CD14-positive monocyte (primary cell): Measurements from ENCODE around the gene DNAH10. TPM values are rescaled to one million over a fixed set of nuclear protein-coding genes. Genes with fewer than 3 reads are reported as not detected.

Experiments
- DNase-seq, 3 donors: peaks; one replicate each; pipeline ENCODE4 v3.0.0-alpha.2; 2011 to 2022
- H2AFZ ChIP-seq: 2 replicates; pipeline ENCODE4 v1.6.0; 2012; ENCODE audit warnings: mild to moderate bottlenecking, low read depth, low read length, inconsistent platforms; ENCODE audit not compliant: insufficient read depth, poor library complexity, severe bottlenecking
- H3K27ac ChIP-seq, 2 donors: 1 replicate in 1 of 2; 2 replicates in 1 of 2; pipeline ENCODE4 v1.5.1; 2012 to 2013; ENCODE audit warnings: low read length in 2 of 2, control low read depth in 1 of 2, inconsistent platforms in 1 of 2, low read depth in 1 of 2, mild to moderate bottlenecking in 1 of 2
- H3K27me3 ChIP-seq, 2 donors: one replicate each; pipeline versions ENCODE4 v1.6.0 to v1.6.1; 2011 to 2013; ENCODE audit warnings: low read length in 2 of 2; ENCODE audit not compliant: control insufficient read depth in 2 of 2, insufficient read depth in 2 of 2
- H3K36me3 ChIP-seq, 2 donors: replicated peaks in 1 of 2; 1 replicate in 1 of 2; 2 replicates in 1 of 2; pipeline versions ENCODE4 v1.5.1 to v1.6.1; 2012 to 2013; ENCODE audit warnings: low read length in 2 of 2, control low read depth in 1 of 2, inconsistent platforms in 1 of 2, mild to moderate bottlenecking in 1 of 2; ENCODE audit not compliant: insufficient read depth in 2 of 2, control insufficient read depth in 1 of 2
- H3K4me1 ChIP-seq, 2 donors: 1 replicate in 1 of 2; 2 replicates in 1 of 2; pipeline versions ENCODE4 v1.5.1 to v1.6.1; 2012 to 2013; ENCODE audit warnings: low read length in 2 of 2, control low read depth in 1 of 2, inconsistent platforms in 1 of 2, mild to moderate bottlenecking in 1 of 2, moderate library complexity in 1 of 2; ENCODE audit not compliant: insufficient read depth in 2 of 2, control insufficient read depth in 1 of 2
- H3K4me2 ChIP-seq: replicated peaks from 2 replicates; pipeline ENCODE3; 2012; ENCODE audit warnings: low read length, moderate library complexity, mild to moderate bottlenecking; ENCODE audit not compliant: poor library complexity, severe bottlenecking; ENCODE audit errors: extremely low read depth
- H3K4me3 ChIP-seq, 3 experiments: fragments of 200-600 bp in 1 of 3; sonication (generic) in 1 of 3; replicated peaks in 1 of 3; 1 replicate in 2 of 3; 2 replicates in 1 of 3; pipeline ENCODE4 v1.5.1; 2011 to 2013; ENCODE audit warnings: low read length in 3 of 3, mild to moderate bottlenecking in 3 of 3, control low read depth in 2 of 3, low read depth in 2 of 3, inconsistent platforms in 1 of 3, moderate library complexity in 1 of 3
- H3K79me2 ChIP-seq: 2 replicates; pipeline ENCODE4 v1.6.0; 2012; ENCODE audit warnings: mild to moderate bottlenecking, control low read depth, inconsistent platforms, low read length, moderate library complexity; ENCODE audit not compliant: insufficient read depth
- H3K9ac ChIP-seq: 2 replicates; pipeline ENCODE4 v1.6.0; 2017; ENCODE audit warnings: low read length, mild to moderate bottlenecking; ENCODE audit not compliant: insufficient read depth, poor library complexity, severe bottlenecking
- H3K9me3 ChIP-seq, 2 donors: replicated peaks in 1 of 2; 1 replicate in 1 of 2; 2 replicates in 1 of 2; pipeline versions ENCODE4 v1.5.1 to v1.6.1; 2012 to 2013; ENCODE audit warnings: low read length in 2 of 2, control low read depth in 1 of 2; ENCODE audit not compliant: control insufficient read depth in 1 of 2, insufficient read depth in 1 of 2
- H4K20me1 ChIP-seq: 2 replicates; pipeline ENCODE4 v1.6.0; 2012; ENCODE audit warnings: mild to moderate bottlenecking, low read length, control low read depth, moderate library complexity; ENCODE audit not compliant: insufficient read depth
- H3K27ac Mint-ChIP-seq, 7 donors: one replicate each; pipeline ENCODE4 v1.8.0; 2020; ENCODE audit warnings: mild to moderate bottlenecking in 7 of 7, mixed read lengths in 7 of 7, moderate library complexity in 6 of 7, inconsistent platforms in 2 of 7
- H3K27me3 Mint-ChIP-seq, 3 donors: one replicate each; pipeline ENCODE4 v1.8.0; 2021 to 2022; ENCODE audit warnings: low read depth in 3 of 3, mild to moderate bottlenecking in 3 of 3, mixed read lengths in 3 of 3, moderate library complexity in 3 of 3, inconsistent platforms in 1 of 3
- H3K36me3 Mint-ChIP-seq, 2 donors: one replicate each; pipeline ENCODE4 v1.8.0; 2020; ENCODE audit warnings: mixed read lengths in 2 of 2, inconsistent platforms in 1 of 2, mild to moderate bottlenecking in 1 of 2
- H3K4me1 Mint-ChIP-seq: one replicate; pipeline ENCODE4 v1.8.0; 2020; ENCODE audit warnings: mild to moderate bottlenecking, mixed read lengths
- H3K4me3 Mint-ChIP-seq, 2 donors: one replicate each; pipeline ENCODE4 v1.8.0; 2020; ENCODE audit warnings: mild to moderate bottlenecking in 2 of 2, mixed read lengths in 2 of 2, moderate library complexity in 1 of 2
- H3K9me3 Mint-ChIP-seq, 7 donors: one replicate each; pipeline ENCODE4 v1.8.0; 2020 to 2022; ENCODE audit warnings: mixed read lengths in 7 of 7, mild to moderate bottlenecking in 6 of 7, moderate library complexity in 6 of 7, inconsistent platforms in 2 of 7
- WGBS: methylation state at CpG from one replicate; pipeline ENCODE4 v1.1.5; 2013; ENCODE audit warnings: missing lambda C conversion rate; ENCODE audit not compliant: insufficient coverage; 5-methylcytosine and 5-hydroxymethylcytosine counted together
- intact Hi-C, 2 donors: fragments of 100-400 bp; cut with micrococcal nuclease; formaldehyde crosslinking; loops; one replicate each; pipeline versions ENCODE4 v1.15.0 to v1.15.1; 2023
- polyA plus RNA-seq, 3 donors: library from polyadenylated mRNA; depleted of rRNA in 1 of 3; unstranded in 2 of 3; stranded (reverse) in 1 of 3; fragments of 300-500 nt in 2 of 3; fragments of >200 nt in 1 of 3; fragmentation: Illumina TruSeq in 2 of 3; gene quantifications; 1 replicate in 2 of 3; 2 replicates in 1 of 3; pipeline ENCODE4 v1.2.3, GENCODE V29; 2012 to 2021
- TF ChIP-seq, protein P1 (sequence below): fragments of 200-600 bp; IDR thresholded peaks from one replicate; pipeline ENCODE4 v1.8.0; 2022; ENCODE audit warnings: antibody characterized with exemption, mild to moderate bottlenecking

Gene DNAH10
- polyA plus RNA-seq, 3 donors = not detected

GRCh38 chr12:123902821-123903220, 140.7 kb downstream of the DNAH10 start:
- Histone ChIP-seq H3K79me2 (no peaks in the 10 kb centered on the region), H3K4me2 (no peak overlapping the region), H3K9ac (no peak overlapping the region), H3K4me1 (no peaks in the 10 kb centered on the region), H4K20me1 (no peaks in the 10 kb centered on the region), H3K27me3 (no peaks in the 10 kb centered on the region), H3K9me3 (no peaks in the 10 kb centered on the region), H3K4me3 (no peak overlapping the region), H3K27ac (no peak overlapping the region), H2AFZ (no peak overlapping the region), H3K36me3 (no peaks in the 10 kb centered on the region)
- intact Hi-C loops = loop anchor here in 1 of 2 donors (2.0 kb wide), 1 partner anchor 82 kb away; no protein-coding TSS in a partner anchor
- Mint-ChIP-seq H3K27ac (no peak overlapping the region), H3K27me3 (peaks cover 0 to 9% (median 3%) of the 10 kb centered on the region in 3 donors), H3K36me3 (no peaks in the 10 kb centered on the region), H3K4me3 (peak overlapping the region in 1 of 2 donors; percentile 20), H3K4me1 (peaks cover 4% of the 10 kb centered on the region), H3K9me3 (peaks cover 0 to 2% (median 0%) of the 10 kb centered on the region in 7 donors)
- TF ChIP-seq, protein P1, sequence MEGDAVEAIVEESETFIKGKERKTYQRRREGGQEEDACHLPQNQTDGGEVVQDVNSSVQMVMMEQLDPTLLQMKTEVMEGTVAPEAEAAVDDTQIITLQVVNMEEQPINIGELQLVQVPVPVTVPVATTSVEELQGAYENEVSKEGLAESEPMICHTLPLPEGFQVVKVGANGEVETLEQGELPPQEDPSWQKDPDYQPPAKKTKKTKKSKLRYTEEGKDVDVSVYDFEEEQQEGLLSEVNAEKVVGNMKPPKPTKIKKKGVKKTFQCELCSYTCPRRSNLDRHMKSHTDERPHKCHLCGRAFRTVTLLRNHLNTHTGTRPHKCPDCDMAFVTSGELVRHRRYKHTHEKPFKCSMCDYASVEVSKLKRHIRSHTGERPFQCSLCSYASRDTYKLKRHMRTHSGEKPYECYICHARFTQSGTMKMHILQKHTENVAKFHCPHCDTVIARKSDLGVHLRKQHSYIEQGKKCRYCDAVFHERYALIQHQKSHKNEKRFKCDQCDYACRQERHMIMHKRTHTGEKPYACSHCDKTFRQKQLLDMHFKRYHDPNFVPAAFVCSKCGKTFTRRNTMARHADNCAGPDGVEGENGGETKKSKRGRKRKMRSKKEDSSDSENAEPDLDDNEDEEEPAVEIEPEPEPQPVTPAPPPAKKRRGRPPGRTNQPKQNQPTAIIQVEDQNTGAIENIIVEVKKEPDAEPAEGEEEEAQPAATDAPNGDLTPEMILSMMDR = no peak
- DNase-seq = no peak
- WGBS = 98% methylated on average over 9 of the region's 13 CpGs

DNA sequence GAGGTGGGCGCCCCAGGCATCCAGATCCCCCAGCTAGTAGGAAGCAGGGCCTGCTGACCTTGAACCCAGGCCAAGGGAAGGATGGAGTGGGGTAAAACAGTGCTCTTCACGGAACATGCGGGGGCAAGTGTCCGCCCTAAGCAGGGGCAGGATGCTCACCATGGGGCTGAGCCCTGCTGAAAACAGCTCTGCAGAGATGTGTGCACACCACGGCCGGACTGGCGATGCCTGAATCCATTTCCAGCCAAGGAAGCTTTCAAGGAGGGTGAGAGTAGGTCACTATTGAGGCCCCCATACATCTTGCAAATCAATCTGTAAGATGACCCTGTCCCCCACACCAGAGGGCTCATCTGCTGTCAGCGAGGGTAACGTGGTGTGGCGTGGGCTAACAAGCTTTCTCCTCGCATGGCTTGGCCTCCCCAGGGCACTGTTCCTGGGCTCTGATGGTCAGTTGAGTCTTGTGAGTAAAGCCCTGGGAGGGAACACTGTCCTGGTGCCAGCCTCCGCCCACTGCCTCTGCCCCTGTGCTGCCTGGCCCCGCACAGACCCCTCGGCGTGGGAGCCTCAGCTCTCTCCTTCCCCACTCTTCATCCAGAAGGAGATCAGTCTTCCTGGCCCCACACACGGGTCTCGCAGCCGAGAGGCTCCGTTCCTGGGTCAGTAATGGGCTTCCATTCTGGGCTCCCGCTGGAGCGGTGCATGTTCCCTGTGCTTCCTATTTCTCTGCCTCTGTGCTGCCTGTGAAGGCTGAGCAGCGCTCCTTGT, 141.4 kb downstream of the DNAH10 start:
- Histone ChIP-seq H3K79me2 (no peaks in the 10 kb centered on the region), H2AFZ (no peak overlapping the region), H3K4me1 (no peaks in the 10 kb centered on the region), H3K36me3 (no peaks in the 10 kb centered on the region), H3K27me3 (no peaks in the 10 kb centered on the region), H3K9me3 (no peaks in the 10 kb centered on the region), H3K9ac (no peak overlapping the region), H3K27ac (no peak overlapping the region), H3K4me3 (no peak overlapping the region), H4K20me1 (no peaks in the 10 kb centered on the region), H3K4me2 (no peak overlapping the region)
- TF ChIP-seq, protein P1 = no peak
- intact Hi-C loops = loop anchor here in 1 of 2 donors (2.0 kb wide), 1 partner anchor 81 kb away; no protein-coding TSS in a partner anchor
- Mint-ChIP-seq H3K27ac (no peak overlapping the region), H3K9me3 (peaks cover 0 to 2% (median 0%) of the 10 kb centered on the region in 7 donors), H3K4me1 (peaks cover 4% of the 10 kb centered on the region), H3K27me3 (peaks cover 0 to 9% (median 3%) of the 10 kb centered on the region in 3 donors), H3K36me3 (no peaks in the 10 kb centered on the region), H3K4me3 (no peak overlapping the region)
- 93% methylated on average over 18 of the region's 22 CpGs for WGBS
- DNase-seq = no peak
